Naive B cell (primary cell): ENCODE data around the gene PPM1H. TPM values are rescaled to one million over a fixed set of nuclear protein-coding genes. Genes with fewer than 3 reads are reported as not detected.

Source experiments
- ATAC-seq, 2 donors: fragments of 150-1000 bp; cut with Tn5 transposase; 2 replicates each; pipeline ENCODE4 v1.10.0; 2021; ENCODE audit warnings: low read depth in 2 of 2, mild to moderate bottlenecking in 2 of 2, moderate library complexity in 2 of 2
- DNase-seq: peaks from one replicate; pipeline ENCODE4 v3.0.0; 2022
- H3K27ac Mint-ChIP-seq, 6 donors: one replicate each; pipeline ENCODE4 v1.8.0; 2020 to 2022; ENCODE audit warnings: mild to moderate bottlenecking in 6 of 6, mixed read lengths in 6 of 6, moderate library complexity in 5 of 6, inconsistent platforms in 2 of 6
- H3K27me3 Mint-ChIP-seq, 3 donors: one replicate each; pipeline ENCODE4 v1.8.0; 2021 to 2022; ENCODE audit warnings: mixed read lengths in 3 of 3, mild to moderate bottlenecking in 1 of 3
- H3K36me3 Mint-ChIP-seq, 2 donors: one replicate each; pipeline ENCODE4 v1.8.0; 2020 to 2022; ENCODE audit warnings: mixed read lengths in 2 of 2, inconsistent platforms in 1 of 2, mild to moderate bottlenecking in 1 of 2
- H3K4me1 Mint-ChIP-seq, 3 donors: one replicate each; pipeline ENCODE4 v1.8.0; 2020 to 2022; ENCODE audit warnings: mixed read lengths in 3 of 3, inconsistent platforms in 1 of 3, mild to moderate bottlenecking in 1 of 3, moderate library complexity in 1 of 3
- H3K4me3 Mint-ChIP-seq, 8 donors: one replicate each; pipeline ENCODE4 v1.8.0; 2020 to 2022; ENCODE audit warnings: mild to moderate bottlenecking in 8 of 8, mixed read lengths in 8 of 8, moderate library complexity in 8 of 8, inconsistent platforms in 2 of 8
- H3K9me3 Mint-ChIP-seq, 7 donors: one replicate each; pipeline ENCODE4 v1.8.0; 2020 to 2022; ENCODE audit warnings: mixed read lengths in 7 of 7, mild to moderate bottlenecking in 5 of 7, inconsistent platforms in 2 of 7, moderate library complexity in 1 of 7
- polyA plus RNA-seq, 6 donors: library from polyadenylated mRNA; unstranded; fragments of 300-500 nt; fragmentation: Illumina TruSeq; gene quantifications; one replicate each; pipeline ENCODE4 v1.2.3, GENCODE V29; 2021; ENCODE audit warnings: low read depth in 6 of 6

PPM1H gene
- polyA plus RNA-seq, 6 donors from 2014 or later = 0.05 to 0.15 (median 0.12) TPM; not detected in 3

GRCh38 chr12:62629413-62629812, 305.5 kb downstream of the PPM1H start:
- Mint-ChIP-seq H3K36me3 (peaks cover 4 to 9% of the 10 kb centered on the region in 2 donors), H3K27ac (no peak overlapping the region), H3K9me3 (peaks cover 0 to 7% (median 0%) of the 10 kb centered on the region in 7 donors), H3K4me1 (peaks cover 13 to 24% (median 16%) of the 10 kb centered on the region in 3 donors), H3K4me3 (no peak overlapping the region), H3K27me3 (peaks cover 58 to 72% (median 62%) of the 10 kb centered on the region in 3 donors)
- DNase-seq (no peak), ATAC-seq (no peak)

- DNase-seq (no peak), ATAC-seq (no peak)
- Mint-ChIP-seq H3K4me1 (peaks cover 6 to 12% (median 7%) of the 10 kb centered on the region in 3 donors), H3K27me3 (peaks cover 39 to 52% (median 40%) of the 10 kb centered on the region in 3 donors), H3K27ac (no peak overlapping the region), H3K4me3 (no peak overlapping the region), H3K36me3 (peaks cover 4 to 9% of the 10 kb centered on the region in 2 donors), H3K9me3 (peaks cover 0 to 4% (median 0%) of the 10 kb centered on the region in 7 donors)
These were observed 307.8 kb downstream of the PPM1H start for GRCh38 chr12:62627181-62627580.

- peaks cover 0 to 6% (median 0%) of the 10 kb centered on the region in 3 donors for H3K4me1 Mint-ChIP-seq
- no peak overlapping the region for H3K27ac Mint-ChIP-seq
- H3K4me3 Mint-ChIP-seq = no peak overlapping the region
- no peak for DNase-seq
- H3K9me3 Mint-ChIP-seq = peaks cover 0 to 4% (median 0%) of the 10 kb centered on the region in 7 donors
- ATAC-seq = no peak
- H3K27me3 Mint-ChIP-seq = peaks cover 22 to 36% (median 24%) of the 10 kb centered on the region in 3 donors
- peaks cover 4 to 9% of the 10 kb centered on the region in 2 donors for H3K36me3 Mint-ChIP-seq
These were observed 309.7 kb downstream of the PPM1H start for GRCh38 chr12:62625228-62625627.

GRCh38 chr12:62622177-62622576, 312.8 kb downstream of the PPM1H start:
- Mint-ChIP-seq H3K4me1 (peaks cover 0 to 3% (median 0%) of the 10 kb centered on the region in 3 donors), H3K4me3 (peak overlapping the region in 1 of 8 donors; percentile 3), H3K27ac (no peak overlapping the region), H3K27me3 (peaks cover 4 to 7% (median 5%) of the 10 kb centered on the region in 3 donors), H3K9me3 (no peaks in the 10 kb centered on the region), H3K36me3 (no peaks in the 10 kb centered on the region)
- ATAC-seq (no peak), DNase-seq (no peak)

DNA sequence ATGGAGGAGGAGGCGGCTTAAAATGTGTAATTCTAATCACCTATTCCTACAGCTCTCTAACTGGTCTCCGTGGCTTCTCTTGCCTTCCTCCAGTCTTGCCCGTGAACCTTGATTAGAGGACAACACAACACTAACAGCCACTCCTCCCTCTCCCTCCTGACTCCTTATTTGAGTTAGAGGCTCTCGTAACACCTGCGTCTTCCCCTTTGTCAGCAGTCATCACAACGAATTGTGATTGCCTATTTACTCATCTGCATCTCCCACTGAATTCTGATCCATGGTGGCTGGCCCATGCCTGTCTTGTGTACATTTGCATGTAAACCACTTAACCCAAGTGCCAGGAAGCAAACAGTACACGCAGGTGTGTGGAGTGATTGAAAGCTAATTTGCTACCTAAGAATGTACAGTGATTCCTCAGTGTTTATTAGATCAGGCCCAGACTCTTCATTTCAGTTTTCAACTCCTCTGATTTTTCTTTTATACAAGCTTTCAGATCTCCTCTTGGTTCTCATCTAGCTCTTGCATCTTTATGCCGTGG, 313.8 kb downstream of the PPM1H start:
- peaks cover 0 to 3% (median 0%) of the 10 kb centered on the region in 3 donors for H3K4me1 Mint-ChIP-seq
- H3K27ac Mint-ChIP-seq = no peak overlapping the region
- H3K27me3 Mint-ChIP-seq = peaks cover 0 to 6% (median 0%) of the 10 kb centered on the region in 3 donors
- no peak overlapping the region for H3K4me3 Mint-ChIP-seq
- DNase-seq (no peak), ATAC-seq (no peak)
- no peaks in the 10 kb centered on the region for H3K9me3 Mint-ChIP-seq
- H3K36me3 Mint-ChIP-seq = no peaks in the 10 kb centered on the region

GRCh38 chr12:62618930-62619329, 316.0 kb downstream of the PPM1H start:
- Mint-ChIP-seq H3K36me3 (no peaks in the 10 kb centered on the region), H3K27ac (no peak overlapping the region), H3K4me1 (peaks cover 0 to 3% (median 0%) of the 10 kb centered on the region in 3 donors), H3K4me3 (no peak overlapping the region), H3K27me3 (no peaks in the 10 kb centered on the region), H3K9me3 (no peaks in the 10 kb centered on the region)
- DNase-seq (no peak), ATAC-seq (no peak)

DNA sequence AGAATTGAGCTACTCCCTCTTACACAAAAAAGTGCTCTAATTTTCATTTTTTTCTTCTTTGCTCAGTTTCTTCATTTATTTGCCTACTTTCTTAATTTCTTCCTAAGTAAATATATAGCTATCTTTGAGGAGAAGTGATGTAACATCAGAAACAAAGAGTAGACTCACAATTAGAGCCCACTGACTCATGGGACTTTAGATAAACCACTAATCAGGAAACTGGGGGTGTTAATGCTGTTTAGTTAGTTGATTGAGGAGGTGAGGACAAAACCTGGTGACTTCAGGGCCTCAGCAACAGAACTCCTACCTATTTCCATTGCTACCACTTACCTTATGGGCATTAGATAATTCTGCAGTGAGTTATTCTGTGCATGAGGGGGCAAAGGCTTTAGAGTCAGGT, 316.6 kb downstream of the PPM1H start:
- no peaks in the 10 kb centered on the region for H3K9me3 Mint-ChIP-seq
- no peak overlapping the region for H3K4me3 Mint-ChIP-seq
- DNase-seq (no peak), ATAC-seq (no peak)
- peaks cover 0 to 3% (median 0%) of the 10 kb centered on the region in 3 donors for H3K4me1 Mint-ChIP-seq
- no peaks in the 10 kb centered on the region for H3K27me3 Mint-ChIP-seq
- H3K36me3 Mint-ChIP-seq = no peaks in the 10 kb centered on the region
- no peak overlapping the region for H3K27ac Mint-ChIP-seq

DNA sequence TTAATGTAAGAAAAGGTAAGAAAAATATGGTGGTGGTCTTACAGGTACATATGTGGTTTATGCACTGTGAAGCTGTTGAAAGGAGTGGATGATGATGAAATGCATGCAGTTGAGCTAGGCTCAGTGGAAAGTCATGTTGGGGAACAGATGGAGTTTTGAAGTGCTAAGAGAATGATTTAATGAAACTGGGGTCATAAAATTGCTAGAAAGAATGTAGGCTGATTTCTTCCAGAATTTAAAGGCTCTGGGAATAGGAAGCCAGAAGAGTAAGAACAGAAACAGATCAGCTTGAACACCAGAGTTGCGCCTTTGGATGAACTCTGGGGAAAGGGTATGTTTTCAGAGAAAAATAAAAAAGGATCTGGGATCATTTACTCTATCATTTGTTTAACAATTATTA, 321.9 kb downstream of the PPM1H start:
- Mint-ChIP-seq H3K9me3 (no peaks in the 10 kb centered on the region), H3K4me1 (peaks cover 0 to 4% (median 0%) of the 10 kb centered on the region in 3 donors), H3K4me3 (no peak overlapping the region), H3K27ac (no peak overlapping the region), H3K36me3 (no peaks in the 10 kb centered on the region), H3K27me3 (no peaks in the 10 kb centered on the region)
- no peak for ATAC-seq
- DNase-seq = no peak

- Mint-ChIP-seq H3K27me3 (no peaks in the 10 kb centered on the region), H3K36me3 (peaks cover 0 to 4% of the 10 kb centered on the region in 2 donors), H3K4me3 (peak overlapping the region in 1 of 8 donors; percentile 100), H3K4me1 (peaks cover 14 to 35% (median 34%) of the 10 kb centered on the region in 3 donors), H3K9me3 (no peaks in the 10 kb centered on the region), H3K27ac (peak overlapping the region in 4 of 6 donors; percentile 18 to 77 (median 30))
- no peak for DNase-seq
- ATAC-seq = no peak
These were observed 328.3 kb downstream of the PPM1H start for GRCh38 chr12:62606654-62607053.

- ATAC-seq = no peak
- Mint-ChIP-seq H3K4me3 (peak overlapping the region in 2 of 8 donors; percentile 92 to 100), H3K4me1 (peaks cover 14 to 39% (median 38%) of the 10 kb centered on the region in 3 donors), H3K9me3 (no peaks in the 10 kb centered on the region), H3K27me3 (no peaks in the 10 kb centered on the region), H3K27ac (peak overlapping the region in 3 of 6 donors; percentile 77 to 100 (median 89)), H3K36me3 (peaks cover 0 to 4% of the 10 kb centered on the region in 2 donors)
- DNase-seq = no peak
These were observed 329.0 kb downstream of the PPM1H start for GRCh38 chr12:62605981-62606380.

DNA sequence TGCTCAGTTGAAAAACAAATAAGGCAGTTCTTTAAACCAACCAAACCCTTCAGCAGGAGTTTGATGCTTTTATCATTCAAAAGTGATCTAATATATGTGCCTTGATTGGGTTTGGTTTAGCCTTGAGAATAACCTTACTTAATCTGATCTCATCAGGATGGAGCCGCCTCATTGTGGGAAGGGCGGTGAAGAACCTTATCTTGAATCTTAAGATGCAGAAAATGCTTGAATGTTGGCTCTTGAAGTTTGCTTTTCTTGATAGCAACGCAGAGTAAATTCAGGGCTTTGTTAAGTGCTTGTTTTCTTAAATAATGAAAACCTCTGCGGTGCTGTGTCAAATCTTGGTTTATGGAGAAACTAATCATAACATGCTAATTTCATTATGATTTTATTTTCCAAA, 330.1 kb downstream of the PPM1H start:
- Mint-ChIP-seq H3K36me3 (peaks cover 0 to 4% of the 10 kb centered on the region in 2 donors), H3K27me3 (no peaks in the 10 kb centered on the region), H3K4me3 (peak overlapping the region in 6 of 8 donors; percentile 85 to 100 (median 94)), H3K9me3 (no peaks in the 10 kb centered on the region), H3K4me1 (peaks cover 18 to 46% (median 35%) of the 10 kb centered on the region in 3 donors), H3K27ac (peak overlapping the region; percentile 94 to 100 (median 100))
- no peak for ATAC-seq
- no peak for DNase-seq

GRCh38 chr12:62604373-62604772, 330.6 kb downstream of the PPM1H start:
- DNase-seq (no peak), ATAC-seq (no peak)
- H3K27ac Mint-ChIP-seq = peak overlapping the region; percentile 94 to 100 (median 100)
- H3K27me3 Mint-ChIP-seq = no peaks in the 10 kb centered on the region
- H3K4me3 Mint-ChIP-seq = peak overlapping the region; percentile 85 to 100 (median 94)
- peaks cover 18 to 46% (median 35%) of the 10 kb centered on the region in 3 donors for H3K4me1 Mint-ChIP-seq
- peaks cover 0 to 4% of the 10 kb centered on the region in 2 donors for H3K36me3 Mint-ChIP-seq
- H3K9me3 Mint-ChIP-seq = no peaks in the 10 kb centered on the region

GRCh38 chr12:62603811-62604098, 331.2 kb downstream of the PPM1H start:
- ATAC-seq = no peak
- Mint-ChIP-seq H3K27me3 (no peaks in the 10 kb centered on the region), H3K4me3 (peak overlapping the region; percentile 85 to 100 (median 94)), H3K27ac (peak overlapping the region; percentile 94 to 100 (median 100)), H3K4me1 (peaks cover 18 to 46% (median 35%) of the 10 kb centered on the region in 3 donors), H3K36me3 (peaks cover 0 to 4% of the 10 kb centered on the region in 2 donors), H3K9me3 (no peaks in the 10 kb centered on the region)
- no peak for DNase-seq

- Mint-ChIP-seq H3K4me3 (peak overlapping the region; percentile 85 to 100 (median 94)), H3K4me1 (peaks cover 18 to 46% (median 35%) of the 10 kb centered on the region in 3 donors), H3K9me3 (no peaks in the 10 kb centered on the region)
These were observed 331.7 kb downstream of the PPM1H start for GRCh38 chr12:62603061-62603810.

More at GRCh38 chr12:62603061-62603810, 331.7 kb downstream of the PPM1H start:
- ATAC-seq (peak; percentile 52 to 53), DNase-seq (peak; percentile 79)
- Mint-ChIP-seq H3K27me3 (no peaks in the 10 kb centered on the region), H3K36me3 (peaks cover 0 to 4% of the 10 kb centered on the region in 2 donors), H3K27ac (peak overlapping the region; percentile 99 to 100 (median 100))
